HPDE6-E6E7 (cell line): ENCODE data around the gene AEN.

Experiments
- DNase-seq: peaks from one replicate; pipeline ENCODE4 v3.0.0; 2011; ENCODE audit warnings: missing footprints; ENCODE audit errors: extremely low spot score

Gene AEN

DNA sequence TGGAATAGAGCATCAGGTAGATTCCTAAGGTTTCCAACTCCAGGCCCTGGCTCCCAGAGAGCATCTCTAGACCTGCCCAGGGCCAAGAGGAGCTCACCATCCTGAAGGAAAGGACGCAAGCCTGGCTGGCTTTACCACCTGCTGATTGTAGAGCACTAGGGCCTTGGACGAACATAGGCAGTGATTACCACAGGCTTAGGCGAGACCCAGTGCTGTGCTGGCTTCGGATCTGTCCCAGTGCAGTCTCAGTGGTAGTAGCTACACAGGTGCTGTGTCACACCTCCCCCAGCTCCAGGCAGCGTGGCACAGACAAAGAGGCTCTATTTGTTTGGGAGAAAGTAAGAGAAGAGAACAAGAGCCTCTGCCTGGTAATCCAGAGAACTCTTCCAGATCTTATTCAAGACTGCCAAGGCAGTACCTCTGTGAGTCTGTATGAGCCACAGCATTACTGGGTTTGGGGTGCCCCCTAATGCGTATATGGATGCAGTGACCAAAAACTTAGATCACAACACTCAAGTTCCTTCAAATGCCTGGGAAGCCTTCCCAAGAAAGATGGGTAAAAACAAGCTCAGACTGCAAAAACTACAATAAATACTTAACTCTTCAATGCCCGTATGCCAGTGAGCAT, 43.1 kb downstream of the AEN start:
- no peak for DNase-seq

DNA sequence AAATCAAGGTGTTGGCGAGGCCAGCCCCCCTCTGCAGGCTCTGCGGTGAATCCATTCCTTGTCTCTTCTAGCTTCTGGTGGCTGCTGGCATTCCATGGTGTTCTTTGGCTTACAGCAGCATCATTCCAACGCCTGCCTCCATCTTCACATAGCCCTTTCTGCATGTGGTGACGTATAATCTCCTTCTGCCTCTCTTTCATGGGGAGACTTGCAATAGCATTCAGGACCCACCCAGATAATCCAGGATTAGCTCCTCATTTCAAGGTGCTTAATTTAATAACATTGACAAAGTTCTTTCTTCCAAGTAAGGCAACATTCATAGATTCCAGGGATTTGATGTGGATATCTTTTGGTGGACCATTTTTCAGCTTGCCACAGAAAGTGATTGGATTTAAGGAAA, 53.5 kb downstream of the AEN start:
- DNase-seq: no peak

DNA sequence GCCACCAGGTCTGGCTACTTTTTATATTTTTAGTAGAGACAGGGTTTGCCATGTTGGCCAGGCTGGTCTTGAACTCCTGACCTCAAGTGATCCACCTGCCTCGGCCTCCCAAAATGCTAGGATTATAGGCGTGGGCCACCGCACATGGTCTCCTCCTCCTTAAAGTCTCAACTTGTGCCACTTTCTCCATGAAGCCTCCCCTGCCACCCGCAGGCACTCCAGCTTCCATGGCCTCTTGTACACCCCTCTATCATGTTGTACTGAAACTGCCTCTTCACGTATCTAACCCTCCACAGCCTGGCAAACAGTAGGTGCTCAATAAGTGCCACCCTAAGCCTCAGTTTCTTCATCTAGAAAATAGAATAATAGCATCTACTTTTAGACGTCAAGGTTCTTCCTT, 57.6 kb downstream of the AEN start:
- DNase-seq: no peak

DNA sequence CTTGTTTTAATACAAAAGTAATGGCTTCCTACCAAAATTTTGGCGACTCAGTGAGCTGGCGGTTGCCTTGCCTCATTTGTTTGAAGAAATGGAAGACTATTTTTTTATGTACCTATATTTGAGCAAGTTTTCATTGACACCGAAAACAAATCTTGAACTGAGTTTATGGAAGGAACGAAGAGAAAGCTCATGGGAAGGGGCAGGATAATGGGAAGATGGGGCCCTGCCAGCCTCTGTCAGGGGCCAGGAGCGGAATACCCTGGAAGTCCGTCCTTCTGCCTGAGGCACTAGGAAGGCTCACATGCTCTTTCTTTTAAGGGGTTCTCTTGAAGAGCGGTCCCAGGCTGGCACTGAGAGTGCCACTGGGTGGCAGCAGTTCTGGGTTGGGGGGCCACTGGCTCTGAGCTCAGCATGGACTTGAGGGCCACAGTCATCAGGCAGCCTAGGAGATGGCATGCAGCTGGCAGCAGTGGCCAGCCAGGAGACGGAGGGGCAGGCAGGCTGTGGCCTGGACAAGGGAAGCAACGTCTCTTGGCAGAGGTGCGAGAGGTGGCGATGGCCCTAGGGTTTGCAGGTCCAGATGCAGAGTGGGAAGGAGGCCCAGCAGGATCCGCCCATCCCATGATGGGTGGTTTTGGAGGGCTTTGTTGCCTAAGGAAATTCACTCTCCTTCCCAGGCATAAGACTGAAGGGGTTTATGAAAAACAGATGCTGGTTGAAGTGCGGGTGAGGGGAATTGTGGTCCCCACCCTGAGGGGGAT, 59.3 kb downstream of the AEN start:
- no peak for DNase-seq

GRCh38 chr15:88681610-88682221, 60.6 kb downstream of the AEN start:
- DNase-seq: no peak
